Heart left ventricle (tissue), 13 donors: ENCODE results near the gene EMC9.

Experiments
- POLR2A ChIP-seq, 2 donors: fragments of 450-650 bp; IDR thresholded peaks; one replicate each; pipeline ENCODE4 v1.6.1; 2017; ENCODE audit warnings: antibody characterized with exemption in 2 of 2, mild to moderate bottlenecking in 2 of 2, moderate library complexity in 2 of 2
- TF ChIP-seq, protein P1 (sequence below), 12 donors: fragments of 200-600 bp; sonication (generic) in 4 of 12; IDR thresholded peaks; one replicate each; pipeline versions ENCODE4 v1.5.0 to v1.8.0; 2018 to 2022; ENCODE audit warnings: antibody characterized with exemption in 12 of 12, mild to moderate bottlenecking in 5 of 12
- donor health status: ischemic (EF 13 %, LVEDD 7.1; RV severe dilation, severe dysfunction).
- donor health status: DM: no; HTN: yes; CAD: no.
- donor health status: DM: no; HTN: no; CAD: no.
- donor health status: ischemic (EF 25% LVEDD 6.9; RV normal size, moderate dysfunction).
- donor health status: ischemic (EF 25% LVEDD 5.7; RV mildly dilated, moderate dysfunction).
- donor health status: ischemic (EF 35%, LVEDD 5.7; RV mildly dilated, moderate dysfunction).
- donor health status: nonischemic (EF 11% LVEDD 7.7; RV severe dilation, severe dysfunction).
- donor health status: DM: yes; HTN: yes; CAD: no.
- donor health status: PGD.
- donor health status: ischemic (EF 29% LVEDD 5.4; RV normal size, mild dysfunction).
- donor health status: nonischemic (EF 23%, LVEDD 6.1; RV moderate dilation, normal function).

DNA sequence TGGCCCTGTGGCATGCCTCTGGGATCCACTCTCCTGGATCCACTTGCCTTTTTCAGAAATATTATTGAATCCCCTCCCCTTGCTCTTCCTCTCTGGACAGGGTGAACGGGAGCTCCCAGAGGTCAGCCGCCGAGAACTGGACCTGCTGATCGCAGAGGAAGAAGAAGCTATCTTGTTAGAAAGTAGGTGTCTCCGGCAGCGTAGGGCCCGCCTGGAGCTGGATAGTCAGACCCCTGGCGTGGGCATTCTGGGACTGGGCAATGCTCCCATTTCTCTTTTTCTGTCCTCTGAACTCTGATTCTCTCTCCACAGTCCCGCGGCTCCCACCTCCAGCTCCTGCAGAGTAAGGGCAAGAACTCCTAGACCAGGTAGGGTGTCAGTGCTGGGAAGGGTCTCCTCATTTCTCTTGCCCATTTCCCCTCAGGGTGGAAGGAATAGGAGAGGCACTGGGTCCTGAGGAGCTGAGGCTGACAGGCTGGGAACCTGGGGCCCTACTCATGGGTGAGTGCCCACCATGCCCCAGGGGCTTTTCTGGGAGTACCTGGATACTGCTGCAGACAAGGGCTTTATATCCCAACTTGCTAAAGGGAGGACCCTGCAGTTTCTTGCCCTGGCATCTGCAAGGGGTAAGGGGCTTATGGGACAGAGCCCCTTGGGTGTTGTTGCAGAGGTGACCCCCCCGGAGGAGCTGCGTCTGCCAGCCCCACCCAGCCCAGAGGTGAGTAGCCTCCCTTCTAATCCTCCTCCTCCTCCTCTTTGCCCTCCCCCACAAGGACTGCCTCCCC is 35.8 kb upstream of the EMC9 start:
- TF ChIP-seq, protein P1, sequence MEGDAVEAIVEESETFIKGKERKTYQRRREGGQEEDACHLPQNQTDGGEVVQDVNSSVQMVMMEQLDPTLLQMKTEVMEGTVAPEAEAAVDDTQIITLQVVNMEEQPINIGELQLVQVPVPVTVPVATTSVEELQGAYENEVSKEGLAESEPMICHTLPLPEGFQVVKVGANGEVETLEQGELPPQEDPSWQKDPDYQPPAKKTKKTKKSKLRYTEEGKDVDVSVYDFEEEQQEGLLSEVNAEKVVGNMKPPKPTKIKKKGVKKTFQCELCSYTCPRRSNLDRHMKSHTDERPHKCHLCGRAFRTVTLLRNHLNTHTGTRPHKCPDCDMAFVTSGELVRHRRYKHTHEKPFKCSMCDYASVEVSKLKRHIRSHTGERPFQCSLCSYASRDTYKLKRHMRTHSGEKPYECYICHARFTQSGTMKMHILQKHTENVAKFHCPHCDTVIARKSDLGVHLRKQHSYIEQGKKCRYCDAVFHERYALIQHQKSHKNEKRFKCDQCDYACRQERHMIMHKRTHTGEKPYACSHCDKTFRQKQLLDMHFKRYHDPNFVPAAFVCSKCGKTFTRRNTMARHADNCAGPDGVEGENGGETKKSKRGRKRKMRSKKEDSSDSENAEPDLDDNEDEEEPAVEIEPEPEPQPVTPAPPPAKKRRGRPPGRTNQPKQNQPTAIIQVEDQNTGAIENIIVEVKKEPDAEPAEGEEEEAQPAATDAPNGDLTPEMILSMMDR (IDR thresholded peaks at IDR 0.05), result no peak
- no peak for TF ChIP-seq POLR2A (IDR thresholded peaks at IDR 0.05)
